ENCODE measurements around the gene PRDM5.

Gene PRDM5

GRCh38 chr4:120819805-120820437, 102.6 kb downstream of the PRDM5 start:
- no peak for DNase-seq (ENCODE audit: low read depth in 2 of 2)

GRCh38 chr4:120816296-120816965, 106.1 kb downstream of the PRDM5 start:
- no peak for DNase-seq (ENCODE audit: low read depth in 2 of 2)

- DNase-seq (ENCODE audit: low read depth in 2 of 2) = no peak
These were observed 107.2 kb downstream of the PRDM5 start for GRCh38 chr4:120815361-120815760.

- DNase-seq (ENCODE audit: low read depth in 2 of 2) = no peak
These were observed 107.6 kb downstream of the PRDM5 start for GRCh38 chr4:120814886-120815285.

GRCh38 chr4:120812216-120812615, 110.3 kb downstream of the PRDM5 start:
- DNase-seq (ENCODE audit: low read depth in 2 of 2) = no peak

- DNase-seq (ENCODE audit: low read depth in 2 of 2) = no peak
These were observed 113.0 kb downstream of the PRDM5 start for GRCh38 chr4:120809518-120809917.

GRCh38 chr4:120808475-120809141, 113.9 kb downstream of the PRDM5 start:
- no peak for DNase-seq (ENCODE audit: low read depth in 2 of 2)

- DNase-seq (ENCODE audit: low read depth in 2 of 2) = no peak
These were observed 121.3 kb downstream of the PRDM5 start for GRCh38 chr4:120801137-120801758.

- no peak for DNase-seq (ENCODE audit: low read depth in 2 of 2)
These were observed 124.0 kb downstream of the PRDM5 start for GRCh38 chr4:120798570-120798969.

- DNase-seq (ENCODE audit: low read depth in 2 of 2) = no peak
These were observed 126.3 kb downstream of the PRDM5 start for GRCh38 chr4:120796271-120796670.

- DNase-seq (ENCODE audit: low read depth in 2 of 2) = no peak
These were observed 137.3 kb downstream of the PRDM5 start for GRCh38 chr4:120785202-120785601.

GRCh38 chr4:120777459-120777858, 145.1 kb downstream of the PRDM5 start:
- DNase-seq (ENCODE audit: low read depth in 2 of 2) = no peak

- DNase-seq (ENCODE audit: low read depth in 2 of 2) = no peak
These were observed 147.1 kb downstream of the PRDM5 start for GRCh38 chr4:120775431-120775830.

GRCh38 chr4:120773641-120774040, 148.9 kb downstream of the PRDM5 start:
- DNase-seq (ENCODE audit: low read depth in 2 of 2) = no peak

GRCh38 chr4:120771907-120772306, 150.6 kb downstream of the PRDM5 start:
- no peak for DNase-seq (ENCODE audit: low read depth in 2 of 2)

- DNase-seq (ENCODE audit: low read depth in 2 of 2) = no peak
These were observed 151.6 kb downstream of the PRDM5 start for GRCh38 chr4:120770897-120771296.

GRCh38 chr4:120769227-120769626, 153.3 kb downstream of the PRDM5 start:
- DNase-seq (ENCODE audit: low read depth in 2 of 2) = no peak

GRCh38 chr4:120765260-120765680, 157.3 kb downstream of the PRDM5 start:
- DNase-seq (ENCODE audit: low read depth in 2 of 2) = no peak

- DNase-seq (ENCODE audit: low read depth in 2 of 2) = no peak
These were observed 158.9 kb downstream of the PRDM5 start for GRCh38 chr4:120763650-120764049.

GRCh38 chr4:120761070-120761469, 161.5 kb downstream of the PRDM5 start:
- DNase-seq (ENCODE audit: low read depth in 2 of 2) = no peak

- no peak for DNase-seq (ENCODE audit: low read depth in 2 of 2)
These were observed 162.5 kb downstream of the PRDM5 start for GRCh38 chr4:120760047-120760446.

GRCh38 chr4:120755864-120756263, 166.7 kb downstream of the PRDM5 start:
- DNase-seq (ENCODE audit: low read depth in 2 of 2) = no peak

GRCh38 chr4:120754590-120754989, 167.9 kb downstream of the PRDM5 start:
- DNase-seq (ENCODE audit: low read depth in 2 of 2) = no peak
